HG02798 (cell line): ENCODE measurements around the gene SLC13A2.

ENCODE experiments used
- ATAC-seq: cut with Tn5 transposase; IDR thresholded peaks from one replicate; pipeline ENCODE4 v1.9.1; 2021; ENCODE audit warnings: mild to moderate bottlenecking; ENCODE audit not compliant: unreplicated experiment, poor library complexity

SLC13A2 gene

GRCh38 chr17:28470266-28470913 is 3.1 kb upstream of the SLC13A2 start:
- ATAC-seq = no peak

GRCh38 chr17:28470914-28471366 is 2.5 kb upstream of the SLC13A2 start:
- no peak for ATAC-seq

DNA sequence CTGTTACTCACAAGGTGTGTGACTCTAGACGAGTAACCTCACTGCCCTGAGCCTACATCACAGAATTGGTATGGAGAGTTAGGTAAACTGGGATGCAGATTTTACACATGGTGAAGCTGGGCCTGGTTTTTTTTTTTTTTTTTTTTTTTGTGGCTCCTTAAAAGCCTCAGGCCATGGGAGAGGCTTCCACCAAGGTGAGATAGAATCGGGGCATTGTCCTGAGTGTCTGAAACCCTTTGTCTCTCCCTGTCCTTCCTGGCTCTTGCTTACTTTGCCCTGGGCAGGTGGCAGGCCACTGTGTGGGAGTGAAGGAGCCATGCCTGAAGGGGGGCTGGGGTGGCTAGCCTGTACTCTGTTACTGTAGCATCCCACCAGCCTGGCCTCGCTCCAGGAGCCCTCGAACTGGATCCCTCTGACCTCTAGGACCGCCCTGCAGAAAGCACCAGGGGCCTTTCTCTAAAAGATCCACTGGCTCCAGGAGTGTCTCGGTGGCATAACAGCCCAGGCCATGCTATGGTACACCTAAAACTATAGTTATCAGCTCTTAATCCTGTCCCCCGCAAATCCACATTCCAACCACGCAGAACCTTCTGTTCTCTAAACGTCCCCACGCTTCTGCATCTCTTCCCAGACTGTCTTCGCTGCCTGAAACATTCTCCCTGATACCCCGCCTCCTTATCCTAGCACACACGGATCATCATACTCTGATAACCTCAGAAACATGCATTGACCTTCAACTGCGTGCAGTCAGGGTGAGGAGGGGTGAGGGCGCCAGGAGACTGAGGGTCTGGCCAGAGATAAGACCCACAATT is 1.7 kb upstream of the SLC13A2 start:
- no peak for ATAC-seq

DNA sequence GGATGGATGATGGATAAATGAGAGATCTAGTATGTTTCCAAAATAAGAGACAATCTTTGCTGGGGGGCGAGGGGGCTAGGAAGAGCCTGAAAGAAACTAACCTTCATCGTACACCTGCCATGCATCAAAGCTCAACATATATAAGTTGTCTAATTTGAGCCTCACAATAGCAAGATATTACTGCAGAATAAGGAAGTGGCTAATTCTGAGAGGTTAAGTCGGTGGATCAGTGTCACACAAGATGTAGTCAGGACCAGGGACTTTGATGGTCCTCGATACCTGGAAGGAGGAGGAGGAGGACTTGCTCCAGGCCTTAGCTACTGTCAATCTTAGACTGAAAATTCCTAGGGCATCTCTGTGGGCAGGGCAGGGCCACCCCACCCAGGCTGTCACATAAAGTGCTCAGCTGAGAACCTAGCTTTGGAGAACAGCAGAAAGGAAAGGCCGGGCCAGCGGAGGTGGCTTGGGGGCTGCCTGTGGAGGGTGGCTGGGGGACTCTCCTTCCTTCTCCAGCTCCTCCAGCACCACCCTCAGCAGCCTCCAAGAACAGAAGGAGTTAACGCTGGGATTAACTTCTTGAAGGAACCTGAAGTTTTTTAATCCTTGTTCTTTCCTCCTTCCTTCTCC is 460 bp upstream of the SLC13A2 start:
- ATAC-seq = no peak

- ATAC-seq = no peak
These were observed 677 bp downstream of the SLC13A2 start for GRCh38 chr17:28474111-28474531.

DNA sequence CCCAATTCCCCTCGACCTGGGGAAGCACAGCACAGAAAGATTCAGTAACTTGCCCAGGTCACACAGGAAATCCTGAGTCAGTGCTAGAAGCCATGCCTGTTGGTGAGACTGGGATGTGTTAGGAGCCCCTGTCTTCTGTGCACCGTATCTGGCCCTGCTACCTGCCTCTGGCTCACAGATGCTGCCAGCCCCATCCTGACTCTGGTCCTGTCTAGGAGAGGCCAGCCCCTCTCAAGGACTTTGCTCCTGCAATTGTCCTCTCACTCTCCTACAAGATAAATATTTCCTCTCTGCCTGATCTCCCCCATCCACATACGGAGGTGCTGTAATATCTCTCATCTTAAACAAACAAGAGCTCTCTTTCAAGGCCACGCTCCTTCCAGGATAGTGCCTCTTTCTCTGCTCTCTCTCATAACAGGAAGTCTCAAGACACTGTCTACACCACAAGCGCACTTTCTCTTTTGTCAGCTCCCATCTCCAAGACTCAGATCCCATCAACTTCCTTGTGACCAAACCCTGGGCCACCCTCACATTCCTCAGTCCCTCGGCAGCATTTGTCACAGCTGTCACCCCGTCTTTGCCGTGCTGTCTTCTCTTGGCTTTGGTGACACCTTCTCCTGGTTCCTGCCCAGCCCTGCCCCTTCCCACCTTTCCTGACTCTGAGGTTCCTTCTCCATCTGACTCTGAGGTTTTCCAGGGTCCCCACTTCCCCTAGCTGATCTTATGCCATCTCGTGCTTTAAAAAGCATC is 1.9 kb downstream of the SLC13A2 start:
- ATAC-seq = no peak

DNA sequence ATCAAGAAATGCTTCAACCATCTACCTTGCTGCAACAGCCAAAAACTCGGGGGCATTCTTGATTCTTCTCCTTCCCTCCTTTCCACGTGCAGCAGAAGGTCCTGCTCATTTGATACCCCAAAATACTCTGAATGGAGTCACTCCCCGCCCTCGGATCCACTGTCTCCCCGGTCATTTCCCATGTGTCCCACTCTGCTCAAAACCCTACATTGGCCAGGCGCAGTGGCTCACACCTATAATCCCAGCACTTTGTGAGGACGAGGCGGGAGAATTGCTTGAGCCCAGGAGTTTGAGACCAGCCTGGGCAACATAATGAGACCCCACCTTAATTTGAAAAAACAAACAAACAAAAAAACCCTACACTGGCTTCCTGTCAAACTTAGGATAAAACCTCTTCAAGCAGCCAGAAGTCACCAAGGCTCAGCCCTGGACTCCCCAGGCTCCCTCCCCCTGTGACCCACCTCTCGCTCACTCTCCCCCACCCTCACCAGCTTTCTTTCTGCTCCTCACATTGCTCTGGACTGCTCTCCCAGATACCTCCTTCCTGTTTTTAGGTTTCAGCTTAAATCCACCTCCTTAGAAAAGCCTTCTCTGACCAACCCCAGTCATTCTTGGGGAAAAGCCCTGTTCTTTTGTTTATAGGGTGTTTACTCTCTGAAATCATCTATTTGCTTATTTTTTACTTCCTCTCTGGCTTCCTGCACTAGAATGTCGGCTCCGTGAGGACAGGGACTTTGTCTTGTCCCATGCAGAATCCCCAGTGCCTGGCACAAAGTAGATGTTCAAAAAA is 2.8 kb downstream of the SLC13A2 start:
- ATAC-seq = no peak

- no peak for ATAC-seq
These were observed 4.5 kb downstream of the SLC13A2 start for GRCh38 chr17:28477928-28478327.

DNA sequence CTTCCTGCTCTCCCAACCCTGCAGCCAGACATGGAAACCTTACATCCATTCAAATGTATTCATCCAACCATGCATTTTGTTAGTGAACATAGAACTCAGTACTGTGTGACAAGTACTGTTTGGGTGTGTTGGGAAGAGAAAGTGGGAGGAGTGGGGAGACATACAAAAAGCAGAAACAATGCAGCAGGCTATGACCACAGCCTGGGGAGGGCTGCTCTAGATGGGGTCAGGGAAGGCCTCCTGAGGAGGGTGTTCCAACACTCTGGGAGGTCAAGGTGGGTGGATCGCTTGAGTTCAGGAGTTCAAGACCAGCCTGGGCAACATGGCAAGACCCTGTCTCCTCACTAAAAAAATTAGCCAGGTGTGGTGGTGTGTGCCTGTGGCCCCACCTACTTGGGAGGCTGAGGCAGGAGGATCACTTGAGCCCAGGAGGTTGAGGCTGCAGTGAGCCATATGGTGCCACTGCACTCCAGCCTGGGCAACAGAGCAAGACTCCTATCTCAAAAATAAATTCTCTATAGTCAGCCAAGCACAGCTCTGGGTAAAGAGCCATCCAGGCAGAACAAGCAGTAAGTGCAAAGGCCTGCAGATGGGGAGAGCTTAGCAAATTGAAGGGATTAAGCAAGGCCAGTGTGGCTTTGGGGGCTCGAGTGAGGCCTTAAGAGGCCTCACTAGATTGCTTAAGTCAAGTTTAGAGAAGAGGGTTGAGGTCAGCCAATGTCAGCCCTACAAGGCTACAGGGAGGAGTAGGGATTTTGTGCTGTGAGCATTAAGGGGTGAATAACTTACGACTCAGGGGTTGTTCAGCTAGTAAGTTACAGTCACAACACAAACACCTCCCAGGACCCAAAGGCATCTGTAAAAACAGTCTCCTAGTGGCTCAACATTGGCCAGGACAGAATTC is 5.5 kb downstream of the SLC13A2 start:
- ATAC-seq = no peak

DNA sequence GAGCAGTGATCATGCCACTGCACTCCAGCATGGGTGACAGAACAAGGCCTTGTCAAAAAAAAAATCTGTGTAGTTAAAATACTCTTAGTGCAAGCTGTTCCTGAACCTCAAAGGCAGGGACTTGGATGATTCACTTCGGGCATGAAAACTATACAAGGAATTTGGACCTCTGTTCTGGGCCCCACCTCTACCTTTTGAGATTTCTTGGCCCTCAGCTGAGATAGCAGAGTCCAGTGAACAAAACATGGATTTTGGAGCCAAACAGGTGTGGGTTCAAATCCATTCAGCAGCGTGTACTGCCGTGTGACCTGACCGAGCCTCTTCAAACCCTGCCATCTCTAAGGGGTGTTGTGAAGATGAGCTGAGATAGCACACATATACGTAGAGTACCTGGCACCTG is 6.8 kb downstream of the SLC13A2 start:
- no peak for ATAC-seq

DNA sequence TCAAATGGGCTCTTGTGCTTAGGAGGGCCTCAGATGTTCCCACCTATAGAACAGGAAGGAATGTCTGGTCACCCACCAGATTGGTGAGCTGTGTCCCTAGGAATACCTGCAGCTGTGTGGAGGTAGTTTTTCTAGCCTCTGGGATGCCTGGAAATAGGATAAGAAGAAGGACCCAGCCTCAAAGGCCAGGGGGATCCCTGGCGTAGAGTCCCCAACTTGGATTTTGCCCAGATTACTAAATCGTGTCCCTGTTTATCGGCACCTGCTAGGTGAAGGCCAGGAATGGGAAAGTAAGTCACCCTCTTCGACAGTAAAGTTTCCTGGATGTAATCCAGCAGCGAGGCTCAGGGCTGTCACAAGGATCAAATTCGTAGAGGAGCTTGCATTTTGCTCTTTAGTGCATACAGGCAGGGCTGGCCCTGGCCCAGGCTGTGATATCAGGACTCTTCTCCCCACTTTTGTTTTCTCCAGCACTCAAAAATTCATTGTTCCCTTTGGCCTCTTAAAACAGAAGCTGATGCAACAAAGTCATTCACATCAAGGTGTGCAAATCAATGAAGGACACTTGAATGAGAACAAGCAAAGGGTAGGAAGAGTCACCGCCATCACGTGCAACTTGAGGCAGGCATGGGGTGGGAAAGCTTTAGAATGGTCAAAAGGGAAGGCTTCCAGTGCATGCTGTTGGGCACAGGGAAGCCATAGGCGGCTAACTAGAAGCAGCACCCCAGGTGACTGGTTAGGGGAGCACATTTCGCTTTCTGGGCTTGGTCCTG is 7.5 kb downstream of the SLC13A2 start:
- no peak for ATAC-seq

- ATAC-seq = no peak
These were observed 9.2 kb downstream of the SLC13A2 start for GRCh38 chr17:28482551-28483199.

DNA sequence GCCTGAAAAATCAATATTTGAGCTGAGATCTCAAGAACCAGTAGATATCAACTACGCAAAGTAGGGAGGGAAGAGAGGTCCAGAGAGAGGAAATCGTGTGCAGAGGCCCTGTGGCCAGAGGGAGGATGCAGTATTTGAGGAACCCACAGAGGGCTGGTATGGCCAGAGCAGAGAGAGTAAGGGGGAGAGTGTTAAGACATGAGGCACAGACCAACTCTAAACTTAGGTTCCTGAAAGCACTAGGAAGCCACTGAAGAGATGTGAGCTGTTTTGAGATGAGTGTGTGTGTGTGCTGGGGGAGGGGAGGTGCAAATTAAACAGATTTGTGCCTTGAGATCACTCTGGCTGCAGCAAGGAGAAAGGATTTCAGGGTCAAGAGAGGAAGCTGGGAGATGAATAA is 10.9 kb downstream of the SLC13A2 start:
- ATAC-seq = peak; percentile 80

DNA sequence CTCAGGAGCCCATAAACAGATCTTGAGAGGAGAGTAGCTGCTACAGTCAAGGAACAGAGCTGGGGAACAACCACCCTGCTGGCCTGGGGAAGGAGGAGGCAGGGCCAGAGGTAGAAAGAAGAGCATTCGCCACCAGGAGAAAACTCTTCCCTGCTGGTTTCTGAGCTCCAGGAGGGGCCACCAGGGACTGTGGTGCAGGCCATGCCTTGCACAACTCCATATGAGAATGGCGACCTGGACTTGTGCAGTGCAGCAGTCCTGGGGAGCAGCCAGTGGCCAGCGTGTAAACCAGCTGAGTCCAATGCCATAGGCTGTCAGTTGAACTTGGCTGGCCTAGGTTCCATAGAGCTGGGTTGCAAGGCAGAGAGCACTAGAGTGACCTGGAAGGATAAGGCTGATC is 11.6 kb downstream of the SLC13A2 start:
- no peak for ATAC-seq

DNA sequence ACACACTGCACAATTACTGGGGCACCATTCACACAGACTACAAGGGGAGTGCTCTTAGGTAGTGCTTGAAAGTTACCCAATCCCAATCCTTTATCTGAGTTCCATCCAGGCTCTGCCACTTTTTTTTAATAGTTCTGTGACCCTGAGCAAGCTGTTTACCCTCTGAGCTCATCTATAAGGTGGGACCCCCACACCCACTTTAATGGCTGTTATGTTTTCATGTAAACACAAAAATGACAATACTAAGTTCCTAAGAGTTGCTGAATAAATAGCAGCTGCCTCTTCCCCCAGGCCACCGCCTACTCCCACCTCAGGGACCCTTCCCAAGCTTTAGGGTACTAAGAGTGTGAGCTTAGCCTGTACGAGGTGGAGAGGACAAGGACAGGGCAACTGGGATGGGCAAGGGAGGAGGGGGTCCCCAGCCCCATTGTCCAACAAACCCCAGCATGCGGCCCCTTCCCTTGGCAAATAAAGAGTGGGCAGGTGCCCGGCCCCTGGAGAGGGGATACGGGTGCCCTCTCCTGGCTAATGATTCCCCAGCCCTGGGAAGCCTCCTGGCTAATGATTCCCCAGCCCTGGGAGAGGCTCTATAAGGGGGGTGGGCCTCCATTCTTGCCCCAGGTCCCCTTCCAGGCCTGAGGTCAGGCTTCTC is 14.6 kb downstream of the SLC13A2 start:
- ATAC-seq = no peak

DNA sequence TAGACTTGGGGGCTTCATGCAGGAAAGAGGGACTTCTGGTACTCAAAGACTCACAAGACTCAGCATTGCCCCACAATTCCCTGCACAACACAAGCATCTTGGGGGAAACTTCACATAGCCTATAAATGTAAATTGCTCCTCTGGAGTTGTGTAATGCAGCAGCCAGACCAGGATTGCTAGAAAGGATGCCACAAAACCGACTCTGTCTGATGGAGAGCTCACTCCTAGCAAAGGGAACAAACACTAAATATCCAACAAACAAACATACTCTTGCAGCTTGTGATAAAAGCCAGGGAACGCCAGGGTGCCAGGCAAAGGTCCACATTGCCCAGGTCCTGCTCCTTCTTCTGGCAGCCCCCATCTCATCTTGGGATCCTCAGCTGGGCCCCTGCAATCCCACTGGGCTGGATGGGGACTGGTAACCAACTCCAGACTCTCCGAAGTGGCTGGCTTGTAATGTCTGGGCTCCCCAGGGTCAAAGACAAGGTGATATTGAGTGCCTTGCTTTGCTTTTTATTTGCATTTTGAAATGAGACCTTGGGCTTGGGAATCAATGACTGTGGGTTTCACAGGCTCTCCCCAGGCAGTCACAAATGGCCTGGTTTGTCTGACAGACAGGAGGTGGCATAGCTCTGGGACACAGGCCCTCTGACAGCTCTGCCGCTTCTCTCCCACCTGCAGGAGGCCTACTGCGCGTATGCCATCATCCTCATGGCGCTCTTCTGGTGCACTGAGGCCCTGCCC is 15.3 kb downstream of the SLC13A2 start:
- ATAC-seq = no peak

- ATAC-seq = no peak
These were observed 17.8 kb downstream of the SLC13A2 start for GRCh38 chr17:28491286-28491685.
